Fibroblast of lung (primary cell): ENCODE data around the gene PDE4B. TPM values are rescaled to one million over a fixed set of nuclear protein-coding genes. Genes with fewer than 3 reads are reported as not detected.

Experiments used
- DNase-seq, 2 donors: peaks; one replicate each; pipeline versions ENCODE4 v3.0.0 to v3.0.0-alpha.2; 2010; ENCODE audit warnings: low read depth in 2 of 2
- H2AFZ ChIP-seq: 2 replicates; pipeline ENCODE4 v1.5.1; 2012; ENCODE audit warnings: low read length, control low read depth, inconsistent platforms
- H3K27ac ChIP-seq: 2 replicates; pipeline ENCODE4 v1.5.1; 2011; ENCODE audit warnings: low read length, control low read depth; ENCODE audit not compliant: insufficient read depth
- H3K27me3 ChIP-seq: 2 replicates; pipeline ENCODE4 v1.5.1; 2011; ENCODE audit warnings: mild to moderate bottlenecking, low read length; ENCODE audit not compliant: control insufficient read depth, insufficient read depth
- H3K36me3 ChIP-seq: 2 replicates; pipeline ENCODE4 v1.5.1; 2011; ENCODE audit warnings: low read length; ENCODE audit not compliant: control insufficient read depth, insufficient read depth
- H3K4me1 ChIP-seq: 2 replicates; pipeline ENCODE4 v1.5.1; 2011; ENCODE audit warnings: low read length; ENCODE audit not compliant: control insufficient read depth, insufficient read depth; ENCODE audit errors: extremely low read depth
- H3K4me2 ChIP-seq: 2 replicates; pipeline ENCODE4 v1.5.1; 2011; ENCODE audit warnings: low read length, control low read depth; ENCODE audit not compliant: insufficient read depth; ENCODE audit errors: extremely low read depth
- H3K4me3 ChIP-seq, 4 experiments: fragments of 200-600 bp in 1 of 4; sonication (generic) in 1 of 4; replicated peaks in 1 of 4; 2 replicates each; pipeline ENCODE4 v1.5.1; 2011 to 2016; ENCODE audit warnings: low read length in 4 of 4, low read depth in 3 of 4, mild to moderate bottlenecking in 3 of 4, control low read depth in 2 of 4, inconsistent platforms in 1 of 4, mixed read lengths in 1 of 4; ENCODE audit not compliant: insufficient read depth in 1 of 4; ENCODE audit errors: control extremely low read depth in 1 of 4
- H3K79me2 ChIP-seq: 2 replicates; pipeline ENCODE4 v1.5.1; 2012; ENCODE audit warnings: mild to moderate bottlenecking, low read length, inconsistent platforms; ENCODE audit not compliant: control insufficient read depth, insufficient read depth
- H3K9ac ChIP-seq: 2 replicates; pipeline ENCODE4 v1.5.1; 2011; ENCODE audit warnings: mild to moderate bottlenecking, low read length, control low read depth; ENCODE audit not compliant: insufficient read depth
- H3K9me3 ChIP-seq: 2 replicates; pipeline ENCODE4 v1.5.1; 2012; ENCODE audit warnings: low read depth, low read length; ENCODE audit not compliant: control insufficient read depth, insufficient read depth
- H4K20me1 ChIP-seq: 2 replicates; pipeline ENCODE4 v1.5.1; 2011; ENCODE audit warnings: low read length; ENCODE audit not compliant: control insufficient read depth, insufficient read depth; ENCODE audit errors: extremely low read depth
- CTCF ChIP-seq, 2 donors: IDR thresholded peaks in 1 of 2; conservative IDR thresholded peaks in 1 of 2; 1 replicate in 1 of 2; 2 replicates in 1 of 2; pipeline ENCODE4 v1.5.1; 2011 to 2012; ENCODE audit warnings: low read length in 2 of 2, control low read depth in 1 of 2, inconsistent platforms in 1 of 2, low read depth in 1 of 2, mild to moderate bottlenecking in 1 of 2
- EZH2 ChIP-seq: IDR thresholded peaks from 2 replicates; pipeline ENCODE4 v1.5.1; 2012; ENCODE audit warnings: low read length, control low read depth, mild to moderate bottlenecking; ENCODE audit errors: missing control alignments
- polyA plus RNA-seq, 2 donors: library from polyadenylated mRNA; depleted of rRNA in 1 of 2; stranded (reverse) in 1 of 2; unstranded in 1 of 2; fragments of >200 nt; gene quantifications; 2 replicates each; pipeline ENCODE4 v1.2.1, GENCODE V29; 2011 to 2012; ENCODE audit warnings: missing spikeins in 1 of 2
- total RNA-seq: library from RNA; depleted of rRNA; stranded (reverse); fragments of >200 nt; gene quantifications from 2 replicates; pipeline ENCODE4 v1.2.1, GENCODE V29; 2014

PDE4B gene
- total and polyA plus RNA-seq, 2 donors (not counting 1 experiment from before 2014, with no cell fraction given) = 3.7 to 19.8 TPM

DNA sequence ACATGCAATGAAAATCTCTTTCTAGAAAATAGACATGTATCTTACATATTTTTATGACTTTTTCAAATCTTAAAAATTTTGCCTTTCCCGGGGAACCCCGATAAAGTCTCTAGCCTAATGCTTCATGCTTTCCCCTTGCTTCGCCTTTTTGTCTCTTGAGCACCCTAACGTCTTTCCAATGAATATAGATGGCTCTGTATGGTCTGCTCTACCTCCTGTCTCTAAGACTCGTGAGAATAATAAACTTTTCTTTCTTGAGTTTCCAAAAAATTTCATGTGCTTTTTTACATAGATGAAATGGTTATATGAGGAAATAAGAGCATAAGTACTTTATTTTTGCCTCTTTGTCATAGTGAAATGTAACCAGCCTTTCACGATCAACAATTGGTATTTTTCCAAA lies 202.6 kb downstream of the PDE4B start:
- Histone ChIP-seq H3K27me3 (no peaks in the 10 kb centered on the region), H3K36me3 (no peaks in the 10 kb centered on the region), H4K20me1 (no peaks in the 10 kb centered on the region), H3K4me1 (no peaks in the 10 kb centered on the region), H3K79me2 (no peaks in the 10 kb centered on the region), H3K4me3 (no peak overlapping the region), H3K4me2 (no peak overlapping the region), H3K9ac (no peak overlapping the region), H3K27ac (no peak overlapping the region), H2AFZ (no peak overlapping the region), H3K9me3 (no peaks in the 10 kb centered on the region)
- TF ChIP-seq EZH2 (no peak), CTCF (conservative IDR thresholded peaks at IDR 0.05 in 1 of 2, IDR thresholded peaks at IDR 0.05 in 1 of 2; ENCODE audit: low read depth in 1 of 2, low read length in 2 of 2) (no peak)
- no peak for DNase-seq

- Histone ChIP-seq H3K36me3 (no peaks in the 10 kb centered on the region), H3K27me3 (no peaks in the 10 kb centered on the region), H3K79me2 (no peaks in the 10 kb centered on the region), H3K4me3 (no peak overlapping the region), H3K4me2 (no peak overlapping the region), H3K4me1 (no peaks in the 10 kb centered on the region), H3K27ac (no peak overlapping the region), H4K20me1 (no peaks in the 10 kb centered on the region), H3K9ac (no peak overlapping the region), H2AFZ (no peak overlapping the region), H3K9me3 (no peaks in the 10 kb centered on the region)
- no peak for DNase-seq
- TF ChIP-seq CTCF (conservative IDR thresholded peaks at IDR 0.05 in 1 of 2, IDR thresholded peaks at IDR 0.05 in 1 of 2; ENCODE audit: low read depth in 1 of 2, low read length in 2 of 2) = no peak
- no peak for TF ChIP-seq EZH2
Observed at GRCh38 chr1:65995928-65996327, 203.2 kb downstream of the PDE4B start.

- no peaks in the 10 kb centered on the region for H3K36me3 ChIP-seq
- no peaks in the 10 kb centered on the region for H3K4me1 ChIP-seq
- no peak overlapping the region for H2AFZ ChIP-seq
- no peaks in the 10 kb centered on the region for H4K20me1 ChIP-seq
- H3K27ac ChIP-seq = no peak overlapping the region
- no peaks in the 10 kb centered on the region for H3K79me2 ChIP-seq
- DNase-seq = no peak
- H3K9me3 ChIP-seq = no peaks in the 10 kb centered on the region
- H3K4me2 ChIP-seq = no peak overlapping the region
- no peak for TF ChIP-seq CTCF (conservative IDR thresholded peaks at IDR 0.05 in 1 of 2, IDR thresholded peaks at IDR 0.05 in 1 of 2; ENCODE audit: low read depth in 1 of 2, low read length in 2 of 2)
- TF ChIP-seq EZH2 = no peak
- no peak overlapping the region for H3K9ac ChIP-seq
- no peak overlapping the region for H3K4me3 ChIP-seq
- H3K27me3 ChIP-seq = no peaks in the 10 kb centered on the region
Observed at GRCh38 chr1:65997693-65998092, 205.0 kb downstream of the PDE4B start.
